ENCODE results near the gene GARIN5B. TPM values are rescaled to one million over a fixed set of nuclear protein-coding genes. Genes with fewer than 3 reads are reported as not detected.

GARIN5B gene
- polyA plus RNA-seq, 3 donors, result not detected

DNA sequence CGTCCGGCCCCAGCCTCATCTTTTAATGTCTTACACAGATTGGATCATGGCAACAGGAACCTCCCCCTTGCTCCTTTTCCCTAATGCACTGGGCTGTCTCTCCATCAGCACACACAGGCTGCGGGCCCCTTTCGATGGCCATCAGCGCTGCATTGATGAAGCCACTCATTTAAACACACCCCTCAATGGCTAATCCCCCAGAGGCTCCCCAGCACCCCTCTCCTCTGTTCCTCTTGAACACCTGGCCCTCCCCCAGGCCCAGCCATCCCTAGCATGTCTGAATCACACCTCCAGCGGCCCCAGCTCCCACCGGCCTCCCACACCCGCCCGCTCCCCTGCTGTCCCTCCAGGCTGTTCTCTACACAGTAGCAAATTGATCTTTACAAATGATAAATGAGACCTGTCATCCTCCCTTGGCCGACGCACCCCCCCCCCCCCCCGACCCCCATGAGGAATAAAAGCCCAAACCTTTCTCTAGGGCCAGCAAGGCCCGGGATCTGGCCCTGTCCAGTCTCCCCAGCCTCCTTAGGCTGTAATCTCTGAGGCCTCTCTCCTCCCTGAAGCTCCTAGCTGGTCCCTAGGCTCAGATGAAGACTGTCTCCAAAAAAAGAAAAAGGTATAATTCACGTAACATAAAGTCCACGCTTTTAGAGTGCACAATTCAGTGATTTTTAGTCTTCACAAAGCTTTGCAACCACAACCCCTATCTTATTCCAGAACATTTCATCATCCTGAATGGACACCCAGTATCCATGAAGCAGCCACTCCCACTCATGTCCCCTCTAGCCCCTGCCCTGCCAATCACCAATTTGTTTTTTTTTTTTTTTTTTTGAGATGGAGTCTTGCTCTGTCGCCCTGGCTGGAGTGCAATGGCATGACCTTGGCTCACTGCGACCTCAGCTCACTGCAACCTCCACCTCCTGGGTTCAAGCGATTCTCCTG, 30.0 kb upstream of the GARIN5B start:
- H2AFZ ChIP-seq (ENCODE audit: insufficient read depth, low read depth, low read length, poor library complexity, severe bottlenecking), result no peak overlapping the region
- H3K27me3 ChIP-seq (ENCODE audit: control insufficient read depth in 2 of 2, insufficient read depth in 2 of 2, low read length in 2 of 2), result no peaks in the 10 kb centered on the region
- peaks cover 0 to 2% (median 0%) of the 10 kb centered on the region in 7 donors for H3K9me3 Mint-ChIP-seq
- H3K4me1 Mint-ChIP-seq, result peaks cover 33% of the 10 kb centered on the region
- H3K4me3 Mint-ChIP-seq, result no peak overlapping the region
- DNase-seq, result no peak
- WGBS (ENCODE audit: insufficient coverage), result 85% methylated on average over 8 of the region's 18 CpGs
- no peak overlapping the region for H3K4me2 ChIP-seq (replicated peaks; ENCODE audit: extremely low read depth, low read length, poor library complexity, severe bottlenecking)
- TF ChIP-seq CTCF (IDR thresholded peaks at IDR 0.05), result no peak
- H3K36me3 Mint-ChIP-seq, result peaks cover 24 to 32% of the 10 kb centered on the region in 2 donors
- peak overlapping the region in 2 of 7 donors; percentile 54 to 68 for H3K27ac Mint-ChIP-seq
- H3K4me1 ChIP-seq (ENCODE audit: control insufficient read depth in 1 of 2, insufficient read depth in 2 of 2, low read length in 2 of 2), result peaks cover 13 to 18% of the 10 kb centered on the region in 2 donors
- intact Hi-C loops (cut with micrococcal nuclease), result no loop called here
- H3K9me3 ChIP-seq (replicated peaks in 1 of 2; ENCODE audit: control insufficient read depth in 1 of 2, insufficient read depth in 1 of 2, low read length in 2 of 2), result no peaks in the 10 kb centered on the region
- no peak overlapping the region for H3K4me3 ChIP-seq (replicated peaks in 1 of 3; ENCODE audit: low read depth in 2 of 3, low read length in 3 of 3)
- H3K79me2 ChIP-seq (ENCODE audit: insufficient read depth, low read length), result peaks cover 20% of the 10 kb centered on the region
- H3K9ac ChIP-seq (ENCODE audit: insufficient read depth, low read length, poor library complexity, severe bottlenecking), result no peak overlapping the region
- H3K27me3 Mint-ChIP-seq (ENCODE audit: low read depth in 3 of 3), result peaks cover 0 to 2% (median 1%) of the 10 kb centered on the region in 3 donors
- H3K27ac ChIP-seq (ENCODE audit: low read depth in 1 of 2, low read length in 2 of 2), result no peak overlapping the region
- H4K20me1 ChIP-seq (ENCODE audit: insufficient read depth, low read length), result peaks cover 52% of the 10 kb centered on the region
- peaks cover 29 to 33% of the 10 kb centered on the region in 2 donors for H3K36me3 ChIP-seq (replicated peaks in 1 of 2; ENCODE audit: control insufficient read depth in 1 of 2, insufficient read depth in 2 of 2, low read length in 2 of 2)

DNA sequence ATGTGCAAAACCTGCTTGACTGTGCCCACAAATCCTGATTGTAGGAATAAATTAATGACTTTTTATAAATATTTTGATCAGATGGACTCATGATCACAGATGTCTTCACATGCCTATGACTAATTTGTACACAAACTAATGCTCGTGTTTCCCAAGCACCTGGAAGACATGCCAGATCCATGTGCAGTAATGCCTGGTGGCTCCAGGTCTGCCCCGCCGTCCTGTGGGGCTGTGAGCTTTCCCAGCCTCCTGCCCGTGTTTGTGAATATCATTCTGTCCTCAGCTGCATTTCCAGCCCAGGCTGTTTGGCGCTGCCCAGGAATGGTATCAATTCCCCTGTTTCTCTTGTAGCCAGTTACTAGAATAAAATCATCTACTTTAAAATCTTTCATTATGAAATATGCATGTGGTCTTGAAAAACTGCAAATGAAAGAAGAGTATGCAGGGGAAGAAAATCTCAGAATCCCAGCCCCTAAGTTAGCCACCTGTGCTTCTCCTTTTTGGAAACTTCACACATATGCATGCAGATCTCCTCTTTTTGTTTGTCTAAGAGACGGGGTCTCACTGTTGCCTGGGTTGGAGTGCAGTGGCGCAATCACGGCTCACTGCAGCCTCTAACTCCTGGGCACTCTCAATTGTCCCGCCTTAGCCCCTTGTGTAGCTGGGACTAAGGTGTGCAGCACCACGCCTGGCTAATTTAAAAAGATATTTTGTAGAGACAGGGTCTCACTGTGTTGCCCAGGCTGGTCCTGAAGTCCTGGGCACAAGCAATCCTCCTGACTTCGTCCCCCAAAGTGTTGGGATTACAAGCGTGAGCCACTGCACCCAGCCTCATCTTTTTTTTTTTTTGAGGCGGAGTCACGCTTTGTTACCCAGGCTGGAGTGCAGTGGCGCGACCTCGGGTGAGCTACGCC, 28.9 kb upstream of the GARIN5B start:
- Histone ChIP-seq H2AFZ (ENCODE audit: insufficient read depth, low read depth, low read length, poor library complexity, severe bottlenecking) (no peak overlapping the region), H3K9ac (ENCODE audit: insufficient read depth, low read length, poor library complexity, severe bottlenecking) (no peak overlapping the region), H3K27ac (ENCODE audit: low read depth in 1 of 2, low read length in 2 of 2) (no peak overlapping the region), H3K9me3 (replicated peaks in 1 of 2; ENCODE audit: control insufficient read depth in 1 of 2, insufficient read depth in 1 of 2, low read length in 2 of 2) (no peaks in the 10 kb centered on the region), H3K36me3 (replicated peaks in 1 of 2; ENCODE audit: control insufficient read depth in 1 of 2, insufficient read depth in 2 of 2, low read length in 2 of 2) (peaks cover 40 to 43% of the 10 kb centered on the region in 2 donors), H3K4me1 (ENCODE audit: control insufficient read depth in 1 of 2, insufficient read depth in 2 of 2, low read length in 2 of 2) (peaks cover 18 to 25% of the 10 kb centered on the region in 2 donors), H3K27me3 (ENCODE audit: control insufficient read depth in 2 of 2, insufficient read depth in 2 of 2, low read length in 2 of 2) (no peaks in the 10 kb centered on the region), H4K20me1 (ENCODE audit: insufficient read depth, low read length) (peaks cover 63% of the 10 kb centered on the region), H3K4me3 (replicated peaks in 1 of 3; ENCODE audit: low read depth in 2 of 3, low read length in 3 of 3) (no peak overlapping the region), H3K79me2 (ENCODE audit: insufficient read depth, low read length) (peaks cover 31% of the 10 kb centered on the region), H3K4me2 (replicated peaks; ENCODE audit: extremely low read depth, low read length, poor library complexity, severe bottlenecking) (no peak overlapping the region)
- no peak for TF ChIP-seq CTCF (IDR thresholded peaks at IDR 0.05)
- Mint-ChIP-seq H3K4me1 (peaks cover 36% of the 10 kb centered on the region), H3K4me3 (no peak overlapping the region), H3K27ac (peak overlapping the region in 2 of 7 donors; percentile 32 to 52), H3K27me3 (ENCODE audit: low read depth in 3 of 3) (peaks cover 0 to 1% (median 0%) of the 10 kb centered on the region in 3 donors), H3K9me3 (no peaks in the 10 kb centered on the region), H3K36me3 (peaks cover 35 to 44% of the 10 kb centered on the region in 2 donors)
- DNase-seq, result no peak
- intact Hi-C loops (cut with micrococcal nuclease), result no loop called here
- 80% methylated on average over 10 of the region's 18 CpGs for WGBS (ENCODE audit: insufficient coverage)
